Endothelial cell of umbilical vein (primary cell): ENCODE results near the gene PAX2. TPM values are rescaled to one million over a fixed set of nuclear protein-coding genes. Genes with fewer than 3 reads are reported as not detected.

Source experiments
- BruUV-seq: library from RNA; stranded (reverse); fragments of 400-500 nt; replicated peaks from 2 replicates; lab custom pipeline; 2021; lab: Mats Ljungman, UMichigan
- CTCF ChIA-PET: fragments of 300-600, 350-600 bp; sonication (Branson Sonifier 250); formaldehyde crosslinking; loops from one replicate; lab custom pipeline; 2021; ENCODE audit warnings: antibody characterized with exemption, inconsistent platforms; lab: Charles Lee
- POLR2A ChIA-PET: fragments of 300-600, 350-600 bp; sonication (Branson Sonifier 250); formaldehyde crosslinking; loops from one replicate; lab custom pipeline; 2021; ENCODE audit warnings: antibody characterized with exemption, inconsistent platforms; lab: Charles Lee
- DNase-seq: peaks from one replicate; pipeline ENCODE4 v3.0.0-alpha.2; 2011; ENCODE audit warnings: low read depth, low spot score
- FAIRE-seq: peaks from 2 replicates; lab custom pipeline; 2011; peaks lifted over from hg19 to GRCh38; lab: Jason Lieb, UNC
- H2AFZ ChIP-seq: 2 replicates; pipeline ENCODE4 v1.6.0; 2012; ENCODE audit warnings: low read depth, low read length, control low read depth, inconsistent platforms
- H3K27ac ChIP-seq: 2 replicates; pipeline ENCODE4 v1.5.1; 2011; ENCODE audit warnings: low read depth, mild to moderate bottlenecking, control low read depth, low read length, moderate library complexity; ENCODE audit not compliant: insufficient read depth
- H3K27me3 ChIP-seq, 2 experiments: 2 replicates each; pipeline versions ENCODE4 v1.6.0 to v1.6.1; 2011; ENCODE audit warnings: low read length in 2 of 2, mixed read lengths in 1 of 2; ENCODE audit not compliant: control insufficient read depth in 2 of 2, insufficient read depth in 2 of 2
- H3K36me3 ChIP-seq, 2 experiments: 2 replicates in 1 of 2; 3 replicates in 1 of 2; pipeline ENCODE4 v1.5.1; 2011; ENCODE audit warnings: low read length in 2 of 2, mild to moderate bottlenecking in 1 of 2, moderate library complexity in 1 of 2; ENCODE audit not compliant: control insufficient read depth in 2 of 2, insufficient read depth in 2 of 2; ENCODE audit errors: extremely low read depth in 1 of 2
- H3K4me1 ChIP-seq: 3 replicates; pipeline ENCODE4 v1.5.1; 2011; ENCODE audit warnings: mild to moderate bottlenecking, low read length; ENCODE audit not compliant: control insufficient read depth, insufficient read depth; ENCODE audit errors: extremely low read depth
- H3K4me2 ChIP-seq: 2 replicates; pipeline ENCODE4 v1.6.1; 2011; ENCODE audit warnings: low read length, control low read depth, mixed read lengths; ENCODE audit not compliant: insufficient read depth
- H3K4me3 ChIP-seq, 3 experiments: fragments of 200-600 bp in 1 of 3; sonication (generic), shearing (Covaris generic) in 1 of 3; replicated peaks in 1 of 3; 2 replicates each; pipeline ENCODE4 v1.5.1; 2011 to 2016; ENCODE audit warnings: control low read depth in 3 of 3, low read length in 3 of 3, mild to moderate bottlenecking in 2 of 3, inconsistent platforms in 1 of 3, low read depth in 1 of 3, moderate library complexity in 1 of 3; ENCODE audit not compliant: insufficient read depth in 1 of 3
- H3K79me2 ChIP-seq: 2 replicates; pipeline ENCODE4 v1.6.0; 2012; ENCODE audit warnings: low read length, inconsistent platforms; ENCODE audit not compliant: control insufficient read depth, insufficient read depth
- H3K9ac ChIP-seq: replicated peaks from 2 replicates; pipeline ENCODE3; 2011; ENCODE audit warnings: low read length, control low read depth; ENCODE audit not compliant: insufficient read depth; ENCODE audit errors: extremely low read depth
- H3K9me1 ChIP-seq: replicated peaks from 3 replicates; pipeline ENCODE4 v1.6.0; 2011; ENCODE audit warnings: mild to moderate bottlenecking, low read length; ENCODE audit not compliant: control insufficient read depth, insufficient read depth; ENCODE audit errors: extremely low read depth
- H3K9me3 ChIP-seq: replicated peaks from 2 replicates; pipeline ENCODE4 v1.5.1; 2012; ENCODE audit warnings: low read length, inconsistent platforms; ENCODE audit not compliant: control insufficient read depth, insufficient read depth
- H4K20me1 ChIP-seq: replicated peaks from 2 replicates; pipeline ENCODE3; 2011; ENCODE audit warnings: mild to moderate bottlenecking, low read length; ENCODE audit not compliant: control insufficient read depth, insufficient read depth; ENCODE audit errors: extremely low read depth
- EZH2 ChIP-seq: IDR thresholded peaks from 2 replicates; pipeline ENCODE4 v1.6.1; 2012; ENCODE audit warnings: borderline replicate concordance, low read depth, mild to moderate bottlenecking, moderate library complexity, low read length, inconsistent platforms; ENCODE audit not compliant: severe bottlenecking
- FOS ChIP-seq: IDR thresholded peaks from 2 replicates; pipeline ENCODE4 v1.6.1; 2011; ENCODE audit warnings: mild to moderate bottlenecking, low read length, moderate library complexity, borderline replicate concordance; ENCODE audit not compliant: insufficient read depth
- GATA2 ChIP-seq: IDR thresholded peaks from 2 replicates; pipeline ENCODE4 v1.7.0; 2011; ENCODE audit warnings: low read depth, mild to moderate bottlenecking, moderate library complexity, mixed read lengths, low read length; ENCODE audit not compliant: insufficient read length, insufficient read depth
- JUN ChIP-seq: IDR thresholded peaks from 2 replicates; pipeline ENCODE4 v1.6.1; 2011; ENCODE audit warnings: borderline replicate concordance, low read depth; ENCODE audit not compliant: insufficient read length, insufficient read depth
- MYC ChIP-seq: IDR thresholded peaks from one replicate; pipeline ENCODE4 v1.6.1; 2011; ENCODE audit warnings: mild to moderate bottlenecking, low read depth, low read length
- POLR2A ChIP-seq: IDR thresholded peaks from 2 replicates; pipeline ENCODE4 v1.6.1; 2012; ENCODE audit warnings: low read depth, mild to moderate bottlenecking, control low read depth, low read length
- POLR2AphosphoS5 ChIP-seq: IDR thresholded peaks from 2 replicates; pipeline ENCODE4 v1.6.1; 2012; ENCODE audit warnings: low read depth, mild to moderate bottlenecking, control low read depth, low read length, moderate library complexity; ENCODE audit not compliant: insufficient read depth
- dilution Hi-C: fragments of 300-500 bp; cut with MboI; formaldehyde crosslinking; loops from one replicate; pipeline ENCODE4 v1.15.0; 2019; ENCODE audit warnings: low sequenced_read_pairs; ENCODE audit not compliant: extremely low pct_ligation_motif_present
- intact Hi-C: fragments of 100-400 bp; cut with micrococcal nuclease; formaldehyde crosslinking; loops from one replicate; pipeline ENCODE4 v1.10.0; 2022
- polyA plus RNA-seq, 4 experiments: library from polyadenylated mRNA; depleted of rRNA in 3 of 4; stranded (reverse) in 3 of 4; unstranded in 1 of 4; fragments of >200 nt; gene quantifications; 2 replicates each; pipeline versions ENCODE4 v1.2.1 to v1.2.3, GENCODE V29; 2011 to 2012; ENCODE audit warnings: missing spikeins in 1 of 4
- total RNA-seq: library from RNA; stranded (reverse); gene quantifications from 2 replicates; pipeline ENCODE4 v1.2.3, GENCODE V29; 2021
- TF ChIP-seq, protein P1 (sequence below): IDR thresholded peaks from 2 replicates; pipeline ENCODE4 v1.6.1; 2011; ENCODE audit not compliant: insufficient read depth, insufficient read length
- TF ChIP-seq, protein P2 (sequence below), 2 donors: IDR thresholded peaks; 1 replicate in 1 of 2; 2 replicates in 1 of 2; pipeline ENCODE4 v1.5.1; 2011; ENCODE audit warnings: low read length in 2 of 2, mild to moderate bottlenecking in 2 of 2, moderate library complexity in 2 of 2, control low read depth in 1 of 2, inconsistent platforms in 1 of 2, low read depth in 1 of 2; ENCODE audit not compliant: insufficient read depth in 1 of 2; ENCODE audit errors: extremely low read depth in 1 of 2

Gene PAX2
- total and polyA plus RNA-seq, 2 donors (not counting 3 experiments of a cell fraction or from before 2014, with no cell fraction given): not detected

DNA sequence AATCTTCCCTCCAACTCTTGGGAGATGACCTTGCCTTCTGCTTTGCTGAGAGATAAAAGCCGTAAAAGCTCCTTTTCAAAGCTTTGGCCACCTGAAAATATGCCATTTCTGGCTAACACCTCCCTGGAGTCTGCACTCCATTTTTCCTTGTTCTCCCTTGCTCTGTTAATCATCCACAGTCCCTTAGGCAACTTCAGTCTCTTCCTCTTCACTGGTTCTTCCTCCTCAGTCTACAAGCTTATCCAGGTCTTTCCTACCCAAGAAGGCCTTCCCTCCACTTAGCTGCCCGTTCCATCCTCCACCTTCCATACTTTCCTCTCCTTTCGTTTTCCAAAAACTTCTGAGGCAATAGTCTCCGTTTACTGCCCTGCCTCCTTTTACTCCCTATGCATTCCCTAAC lies 30.5 kb downstream of the PAX2 start:
- no peaks in the 10 kb centered on the region for H3K9me3 ChIP-seq
- ChIA-PET POLR2A (no interaction called here), CTCF (interaction anchor here (0.9 kb wide), 1 partner anchor 9 kb away, joined by 3 read pairs; no protein-coding TSS in a partner anchor)
- no peak overlapping the region for H2AFZ ChIP-seq
- BruUV-seq: no TSS peak
- TF ChIP-seq GATA2: no peak
- TF ChIP-seq JUN: no peak
- no peak for TF ChIP-seq MYC
- TF ChIP-seq EZH2: no peak
- TF ChIP-seq FOS: no peak
- TF ChIP-seq, protein P1, sequence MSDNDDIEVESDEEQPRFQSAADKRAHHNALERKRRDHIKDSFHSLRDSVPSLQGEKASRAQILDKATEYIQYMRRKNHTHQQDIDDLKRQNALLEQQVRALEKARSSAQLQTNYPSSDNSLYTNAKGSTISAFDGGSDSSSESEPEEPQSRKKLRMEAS: no peak
- no peak for TF ChIP-seq POLR2A
- TF ChIP-seq POLR2AphosphoS5: no peak
- H3K9ac ChIP-seq: no peak overlapping the region
- DNase-seq (no peak), FAIRE-seq (no peak)
- intact Hi-C loops: no loop called here
- no peak overlapping the region for H3K4me2 ChIP-seq
- H4K20me1 ChIP-seq: no peaks in the 10 kb centered on the region
- dilution Hi-C loops: no loop called here
- H3K27me3 ChIP-seq: peaks cover 12% of the 10 kb centered on the region in 2 experiments
- H3K4me3 ChIP-seq: no peak overlapping the region
- H3K79me2 ChIP-seq: no peaks in the 10 kb centered on the region
- no peaks in the 10 kb centered on the region for H3K4me1 ChIP-seq
- H3K27ac ChIP-seq: no peak overlapping the region
- H3K9me1 ChIP-seq: no peaks in the 10 kb centered on the region
- no peaks in the 10 kb centered on the region for H3K36me3 ChIP-seq

DNA sequence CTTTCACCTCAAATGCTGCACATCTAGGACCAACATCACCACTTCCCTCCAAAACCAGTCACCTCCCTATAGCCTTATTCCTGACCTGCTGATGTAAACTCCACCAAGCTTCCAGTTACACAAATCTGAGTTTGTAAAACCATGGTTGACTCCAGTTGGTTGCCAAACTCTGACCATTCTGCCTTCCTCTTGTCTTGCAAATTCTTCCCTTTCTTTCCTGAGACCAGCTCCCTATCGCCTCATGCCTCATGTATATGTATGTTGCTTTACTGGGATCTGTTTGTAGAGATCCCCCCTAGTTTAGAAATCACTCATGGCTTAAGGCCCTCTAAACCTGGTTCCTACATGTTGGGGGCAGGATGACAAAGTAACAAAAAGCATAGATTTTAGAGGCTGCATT lies 31.3 kb downstream of the PAX2 start:
- no peak overlapping the region for H2AFZ ChIP-seq
- H3K9me1 ChIP-seq: no peaks in the 10 kb centered on the region
- no peak overlapping the region for H3K4me3 ChIP-seq
- no peaks in the 10 kb centered on the region for H3K79me2 ChIP-seq
- H3K4me1 ChIP-seq: no peaks in the 10 kb centered on the region
- H3K27ac ChIP-seq: no peak overlapping the region
- H3K27me3 ChIP-seq: peaks cover 10 to 11% of the 10 kb centered on the region in 2 experiments
- no peaks in the 10 kb centered on the region for H3K9me3 ChIP-seq
- BruUV-seq: no TSS peak
- CTCF ChIA-PET: interaction anchor here (0.9 kb wide), 1 partner anchor 10 kb away, joined by 3 read pairs; no protein-coding TSS in a partner anchor
- POLR2A ChIA-PET: no interaction called here
- intact Hi-C loops (no loop called here), dilution Hi-C loops (no loop called here)
- H3K4me2 ChIP-seq: no peak overlapping the region
- FAIRE-seq (no peak), DNase-seq (no peak)
- TF ChIP-seq, protein P2, sequence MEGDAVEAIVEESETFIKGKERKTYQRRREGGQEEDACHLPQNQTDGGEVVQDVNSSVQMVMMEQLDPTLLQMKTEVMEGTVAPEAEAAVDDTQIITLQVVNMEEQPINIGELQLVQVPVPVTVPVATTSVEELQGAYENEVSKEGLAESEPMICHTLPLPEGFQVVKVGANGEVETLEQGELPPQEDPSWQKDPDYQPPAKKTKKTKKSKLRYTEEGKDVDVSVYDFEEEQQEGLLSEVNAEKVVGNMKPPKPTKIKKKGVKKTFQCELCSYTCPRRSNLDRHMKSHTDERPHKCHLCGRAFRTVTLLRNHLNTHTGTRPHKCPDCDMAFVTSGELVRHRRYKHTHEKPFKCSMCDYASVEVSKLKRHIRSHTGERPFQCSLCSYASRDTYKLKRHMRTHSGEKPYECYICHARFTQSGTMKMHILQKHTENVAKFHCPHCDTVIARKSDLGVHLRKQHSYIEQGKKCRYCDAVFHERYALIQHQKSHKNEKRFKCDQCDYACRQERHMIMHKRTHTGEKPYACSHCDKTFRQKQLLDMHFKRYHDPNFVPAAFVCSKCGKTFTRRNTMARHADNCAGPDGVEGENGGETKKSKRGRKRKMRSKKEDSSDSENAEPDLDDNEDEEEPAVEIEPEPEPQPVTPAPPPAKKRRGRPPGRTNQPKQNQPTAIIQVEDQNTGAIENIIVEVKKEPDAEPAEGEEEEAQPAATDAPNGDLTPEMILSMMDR (IDR thresholded peaks at IDR 0.05; ENCODE audit: extremely low read depth in 1 of 2, insufficient read depth in 1 of 2, low read depth in 1 of 2, low read length in 2 of 2): no peak
- TF ChIP-seq EZH2: no peak
- TF ChIP-seq MYC: no peak
- no peak for TF ChIP-seq FOS
- TF ChIP-seq, protein P1: no peak
- no peak for TF ChIP-seq GATA2
- TF ChIP-seq POLR2A: no peak
- TF ChIP-seq JUN: no peak
- no peak for TF ChIP-seq POLR2AphosphoS5
- H4K20me1 ChIP-seq: no peaks in the 10 kb centered on the region
- no peaks in the 10 kb centered on the region for H3K36me3 ChIP-seq
- H3K9ac ChIP-seq: no peak overlapping the region
